SJSA1 (cell line): ENCODE measurements around the gene FUS. TPM values are rescaled to one million over a fixed set of nuclear protein-coding genes. Genes with fewer than 3 reads are reported as not detected.
A peak's percentile ranks its signal among the peaks of the same experiment; 100 is the strongest.

Source experiments
- DNase-seq, 2 experiments: peaks; one replicate each; pipeline ENCODE4 v3.0.0-alpha.2; 2015 to 2020; ENCODE audit warnings: low spot score in 2 of 2, low read depth in 1 of 2
- H3K27ac ChIP-seq: fragments of 250-450 bp; sonication (Bioruptor Pico); 2 replicates; pipeline ENCODE4 v1.5.1; 2020; ENCODE audit warnings: mild to moderate bottlenecking, moderate library complexity
- H3K27me3 ChIP-seq: fragments of 250-450 bp; sonication (Bioruptor Pico); replicated peaks from 2 replicates; pipeline ENCODE4 v1.5.1; 2020; ENCODE audit warnings: mild to moderate bottlenecking, moderate library complexity
- H3K36me3 ChIP-seq: fragments of 250-450 bp; sonication (Bioruptor Pico); 2 replicates; pipeline ENCODE4 v1.5.1; 2020; ENCODE audit warnings: mild to moderate bottlenecking
- H3K4me1 ChIP-seq: fragments of 250-450 bp; sonication (Bioruptor Pico); replicated peaks from 2 replicates; pipeline ENCODE4 v1.6.1; 2021; ENCODE audit warnings: mild to moderate bottlenecking
- H3K4me3 ChIP-seq: fragments of 250-450 bp; sonication (Bioruptor Pico); 2 replicates; pipeline ENCODE4 v1.5.1; 2020; ENCODE audit warnings: mild to moderate bottlenecking
- H3K9me3 ChIP-seq: fragments of 250-450 bp; sonication (Bioruptor Pico); replicated peaks from 2 replicates; pipeline ENCODE4 v1.5.1; 2020; ENCODE audit warnings: mild to moderate bottlenecking
- total RNA-seq: library from RNA; depleted of rRNA; stranded (reverse); fragments of >200 nt; shearing (Covaris generic); gene quantifications from 2 replicates; pipeline ENCODE4 v1.2.3, GENCODE V29; 2014

Gene FUS
- total RNA-seq, 1 experiment from 2014 or later, result 37.5 TPM

DNA sequence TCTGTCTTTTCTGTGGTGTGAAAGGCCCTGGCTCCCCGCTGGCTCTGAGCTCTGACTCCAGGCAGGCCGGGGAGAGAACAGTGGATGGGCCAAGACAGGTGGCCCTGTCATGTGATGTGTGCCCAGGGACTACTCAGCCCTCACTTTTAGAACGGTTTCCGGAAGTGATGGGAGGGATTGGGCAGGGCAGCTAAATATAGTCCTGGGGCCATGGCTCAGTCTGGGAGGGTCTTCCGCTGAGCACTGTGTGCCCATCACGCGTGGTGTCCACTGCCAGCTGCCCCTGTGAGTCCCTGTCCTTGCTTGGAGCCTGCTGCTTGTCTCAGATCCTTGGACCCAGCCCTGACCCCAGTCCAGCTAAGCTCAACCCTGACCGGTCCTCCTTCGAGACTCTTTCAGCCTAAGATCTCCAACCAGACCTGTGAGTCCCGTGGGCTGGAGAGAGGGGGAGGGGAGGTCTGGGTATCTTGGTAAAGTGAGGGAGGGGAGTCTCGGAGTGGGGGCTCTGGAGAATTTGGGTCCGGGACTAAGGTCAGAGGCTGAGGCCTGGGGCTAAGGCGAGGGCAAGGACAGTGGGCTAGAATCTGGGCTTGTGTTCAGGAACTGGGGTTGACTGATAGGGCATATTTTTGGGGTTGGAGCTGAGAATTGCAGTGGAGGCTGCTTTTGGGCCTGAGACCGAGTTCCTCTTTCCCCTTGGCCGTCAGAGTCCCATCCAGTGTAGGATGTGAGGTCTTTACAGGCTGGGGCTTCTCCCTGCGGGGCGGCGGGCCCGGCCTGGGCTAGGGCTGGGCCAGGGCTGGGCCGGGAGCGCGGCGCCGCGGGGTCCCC lies 34.2 kb downstream of the FUS start, which contains the start of gene TRIM72:
TRIM72 (plus strand) TSS at position 243 of the 831 bp plus-strand sequence. CDS start 620 bp downstream, outside the sequence.
- Histone ChIP-seq H3K4me1 (peaks cover 11% of the 10 kb centered on the region), H3K4me3 (no peak within 1 kb of the TSS), H3K27ac (no peak within 1 kb of the TSS), H3K36me3 (no peaks in the 10 kb centered on the region), H3K27me3 (peaks cover 62% of the 10 kb centered on the region), H3K9me3 (no peaks in the 10 kb centered on the region)
- DNase-seq, result no peak

DNA sequence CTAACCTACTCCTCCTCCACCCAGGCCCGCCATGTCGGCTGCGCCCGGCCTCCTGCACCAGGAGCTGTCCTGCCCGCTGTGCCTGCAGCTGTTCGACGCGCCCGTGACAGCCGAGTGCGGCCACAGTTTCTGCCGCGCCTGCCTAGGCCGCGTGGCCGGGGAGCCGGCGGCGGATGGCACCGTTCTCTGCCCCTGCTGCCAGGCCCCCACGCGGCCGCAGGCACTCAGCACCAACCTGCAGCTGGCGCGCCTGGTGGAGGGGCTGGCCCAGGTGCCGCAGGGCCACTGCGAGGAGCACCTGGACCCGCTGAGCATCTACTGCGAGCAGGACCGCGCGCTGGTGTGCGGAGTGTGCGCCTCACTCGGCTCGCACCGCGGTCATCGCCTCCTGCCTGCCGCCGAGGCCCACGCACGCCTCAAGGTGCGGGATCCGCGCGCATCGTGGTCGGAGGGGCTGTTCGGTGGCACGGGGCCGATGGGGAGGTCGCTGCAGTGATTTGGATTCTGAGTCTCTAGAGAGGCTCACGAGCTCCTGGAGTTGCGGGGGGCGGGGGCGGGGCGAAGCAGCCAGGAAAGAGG lies 34.9 kb downstream of the FUS start:
- H3K27ac ChIP-seq, result no peak overlapping the region
- no peak overlapping the region for H3K4me3 ChIP-seq
- H3K36me3 ChIP-seq, result no peaks in the 10 kb centered on the region
- H3K9me3 ChIP-seq, result no peaks in the 10 kb centered on the region
- peaks cover 60% of the 10 kb centered on the region for H3K27me3 ChIP-seq
- peaks cover 11% of the 10 kb centered on the region for H3K4me1 ChIP-seq
- no peak for DNase-seq

DNA sequence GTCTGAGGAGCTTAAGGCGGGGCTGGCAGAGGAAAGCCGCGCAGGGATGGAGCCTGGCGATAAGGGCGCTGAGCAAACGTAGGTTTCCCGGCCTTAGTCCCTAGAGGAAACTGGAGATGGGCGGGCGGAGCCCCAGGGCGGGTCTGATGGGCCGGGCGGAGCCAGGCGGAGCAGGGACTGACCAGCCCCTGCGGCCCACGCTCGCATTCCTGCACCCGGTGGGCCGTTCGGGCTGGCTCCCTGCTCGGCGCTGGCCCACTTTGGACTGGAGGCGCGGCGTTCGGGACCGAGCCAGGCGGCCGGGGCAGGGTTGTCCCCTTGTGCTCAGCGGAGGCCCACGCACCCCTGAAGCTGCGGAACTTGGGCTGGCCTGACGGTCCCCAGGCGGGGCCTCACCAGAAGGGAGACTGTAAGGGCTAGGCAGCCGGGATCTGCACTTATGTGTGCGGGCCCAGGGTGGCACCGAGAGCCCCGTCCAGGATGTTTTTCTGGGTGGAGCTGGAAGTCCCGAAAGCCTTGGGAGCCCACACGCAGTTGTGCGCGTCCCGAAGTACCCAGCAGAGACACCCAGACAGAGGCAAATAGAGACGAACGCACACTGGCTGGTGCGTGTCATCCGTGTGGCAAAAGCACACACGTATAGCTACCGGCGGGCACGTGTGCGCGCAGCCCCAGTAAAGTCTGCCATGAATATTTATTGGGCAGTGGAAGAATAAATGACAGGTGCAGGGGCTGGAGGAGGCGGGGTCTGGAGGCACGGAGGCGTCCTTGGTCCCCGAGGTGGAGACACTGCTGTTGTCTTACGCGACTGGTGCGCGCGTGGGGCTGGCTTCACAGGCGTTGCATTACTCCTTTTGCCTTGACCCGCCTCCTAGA lies 35.6 kb downstream of the FUS start:
- H3K27ac ChIP-seq, result no peak overlapping the region
- H3K4me3 ChIP-seq, result peak overlapping the region; percentile 20
- H3K4me1 ChIP-seq, result peaks cover 11% of the 10 kb centered on the region
- H3K9me3 ChIP-seq, result no peaks in the 10 kb centered on the region
- H3K27me3 ChIP-seq, result peaks cover 54% of the 10 kb centered on the region
- DNase-seq, result no peak
- no peaks in the 10 kb centered on the region for H3K36me3 ChIP-seq

- no peaks in the 10 kb centered on the region for H3K9me3 ChIP-seq
- H3K27ac ChIP-seq, result no peak within 1 kb of the TSS
- H3K27me3 ChIP-seq, result peaks cover 59% of the 10 kb centered on the region
- H3K36me3 ChIP-seq, result no peaks in the 10 kb centered on the region
- peaks cover 11% of the 10 kb centered on the region for H3K4me1 ChIP-seq
- no peak for DNase-seq
- H3K4me3 ChIP-seq, result no peak within 1 kb of the TSS
These were observed 36.6 kb downstream of the FUS start, which contains the start of gene PYDC1 for GRCh38 chr16:31216422-31217135. Gene PYDC1 (minus strand): TSS chr16:31217135. CDS start chr16:31217028, 107 bp downstream.

DNA sequence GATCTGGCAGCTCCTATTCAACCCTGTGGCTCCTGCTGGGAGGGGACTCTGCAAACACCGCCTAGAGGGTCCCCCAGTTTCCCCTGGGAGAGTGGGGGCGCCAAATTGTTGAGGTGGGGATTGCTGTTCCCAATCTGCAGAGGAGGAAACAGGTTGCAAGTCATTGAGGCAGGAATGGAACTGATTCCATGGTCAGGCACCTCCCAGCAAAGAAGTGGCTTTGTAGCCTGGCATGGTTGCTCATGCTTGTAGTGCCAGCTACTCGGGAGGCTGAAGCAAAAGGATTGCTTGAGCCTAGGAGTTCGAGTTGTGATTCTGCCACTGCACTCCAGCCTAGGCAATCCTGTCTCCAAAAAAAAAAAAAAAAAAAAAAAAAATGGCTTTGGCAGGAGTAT lies 37.2 kb downstream of the FUS start:
- Histone ChIP-seq H3K27ac (no peak overlapping the region), H3K27me3 (peaks cover 57% of the 10 kb centered on the region), H3K36me3 (no peaks in the 10 kb centered on the region), H3K4me1 (peaks cover 11% of the 10 kb centered on the region), H3K9me3 (no peaks in the 10 kb centered on the region), H3K4me3 (no peak overlapping the region)
- no peak for DNase-seq

DNA sequence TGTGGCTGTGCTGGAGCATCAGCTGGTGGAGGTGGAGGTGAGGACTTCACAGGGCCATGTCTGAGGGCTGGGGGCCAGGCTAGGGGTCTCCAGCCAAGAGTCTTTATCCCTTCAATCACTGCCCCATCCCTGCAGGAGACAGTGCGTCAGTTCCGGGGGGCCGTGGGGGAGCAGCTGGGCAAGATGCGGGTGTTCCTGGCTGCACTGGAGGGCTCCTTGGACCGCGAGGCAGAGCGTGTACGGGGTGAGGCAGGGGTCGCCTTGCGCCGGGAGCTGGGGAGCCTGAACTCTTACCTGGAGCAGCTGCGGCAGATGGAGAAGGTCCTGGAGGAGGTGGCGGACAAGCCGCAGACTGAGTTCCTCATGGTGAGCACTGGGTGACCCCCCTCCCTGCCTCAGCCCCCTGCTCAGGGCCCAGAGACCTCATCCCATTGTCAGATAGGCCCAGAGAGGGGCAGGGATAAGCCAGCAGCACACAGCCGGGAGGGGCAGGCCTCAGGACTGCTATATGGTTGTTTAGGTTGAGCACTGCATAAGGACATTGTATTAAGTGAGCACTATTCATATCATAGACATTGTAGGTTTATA lies 39.3 kb downstream of the FUS start:
- Histone ChIP-seq H3K4me3 (no peak overlapping the region), H3K27ac (no peak overlapping the region), H3K27me3 (peaks cover 48% of the 10 kb centered on the region), H3K9me3 (no peaks in the 10 kb centered on the region), H3K4me1 (peaks cover 11% of the 10 kb centered on the region), H3K36me3 (no peaks in the 10 kb centered on the region)
- no peak for DNase-seq

GRCh38 chr16:31221357-31222160 lies 41.6 kb downstream of the FUS start:
- DNase-seq, result no peak

DNA sequence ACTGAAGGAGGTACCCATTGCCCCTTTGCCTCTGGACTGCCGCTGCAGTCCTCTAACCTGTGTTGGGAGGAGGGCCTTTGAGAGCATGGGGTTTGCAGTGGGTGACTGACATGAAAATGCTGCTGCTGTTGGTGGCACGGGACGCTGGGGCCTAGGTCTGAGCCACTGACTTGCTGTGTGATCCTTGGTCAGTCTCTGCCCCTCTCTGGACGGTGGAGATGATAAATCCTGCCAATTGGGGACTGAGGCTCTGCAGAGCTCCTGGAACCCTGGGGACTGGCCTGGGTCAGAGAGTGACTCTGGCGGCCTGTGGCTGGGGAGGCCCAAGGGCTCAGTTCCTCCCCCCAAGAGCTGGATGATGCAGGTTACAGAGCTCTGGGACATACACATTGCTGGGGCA lies 43.1 kb downstream of the FUS start:
- Histone ChIP-seq H3K4me1 (no peaks in the 10 kb centered on the region), H3K36me3 (no peaks in the 10 kb centered on the region), H3K27ac (no peak overlapping the region), H3K4me3 (no peak overlapping the region), H3K9me3 (no peaks in the 10 kb centered on the region), H3K27me3 (peaks cover 10% of the 10 kb centered on the region; the same call in 1 of the 2 replicates)
- DNase-seq, result no peak

More at GRCh38 chr16:31221357-31222160, 41.6 kb downstream of the FUS start:
- H3K9me3 ChIP-seq, result no peaks in the 10 kb centered on the region
- no peak overlapping the region for H3K4me3 ChIP-seq
- peaks cover 25% of the 10 kb centered on the region for H3K27me3 ChIP-seq
- H3K36me3 ChIP-seq, result no peaks in the 10 kb centered on the region
- no peak overlapping the region for H3K27ac ChIP-seq
- no peaks in the 10 kb centered on the region for H3K4me1 ChIP-seq

DNA sequence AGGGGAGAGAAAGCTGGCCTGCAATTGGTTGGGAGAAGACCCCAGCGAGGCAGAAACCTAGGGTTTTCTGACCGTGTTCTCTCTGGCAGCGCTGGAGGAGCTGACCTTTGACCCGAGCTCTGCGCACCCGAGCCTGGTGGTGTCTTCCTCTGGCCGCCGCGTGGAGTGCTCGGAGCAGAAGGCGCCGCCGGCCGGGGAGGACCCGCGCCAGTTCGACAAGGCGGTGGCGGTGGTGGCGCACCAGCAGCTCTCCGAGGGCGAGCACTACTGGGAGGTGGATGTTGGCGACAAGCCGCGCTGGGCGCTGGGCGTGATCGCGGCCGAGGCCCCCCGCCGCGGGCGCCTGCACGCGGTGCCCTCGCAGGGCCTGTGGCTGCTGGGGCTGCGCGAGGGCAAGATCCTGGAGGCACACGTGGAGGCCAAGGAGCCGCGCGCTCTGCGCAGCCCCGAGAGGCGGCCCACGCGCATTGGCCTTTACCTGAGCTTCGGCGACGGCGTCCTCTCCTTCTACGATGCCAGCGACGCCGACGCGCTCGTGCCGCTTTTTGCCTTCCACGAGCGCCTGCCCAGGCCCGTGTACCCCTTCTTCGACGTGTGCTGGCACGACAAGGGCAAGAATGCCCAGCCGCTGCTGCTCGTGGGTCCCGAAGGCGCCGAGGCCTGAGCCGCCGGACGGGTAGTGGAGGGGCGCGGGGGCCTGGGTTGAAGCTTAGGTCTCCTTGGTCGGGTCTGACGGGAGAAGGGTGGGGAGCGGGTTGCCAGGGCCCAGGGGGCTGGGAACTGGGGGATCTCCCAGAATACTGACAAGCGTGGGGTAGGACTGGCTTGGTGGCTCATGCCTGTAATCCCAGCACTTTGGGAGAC lies 44.4 kb downstream of the FUS start:
- DNase-seq, result no peak
- H3K9me3 ChIP-seq, result no peaks in the 10 kb centered on the region
- H3K4me3 ChIP-seq, result no peak overlapping the region
- H3K27ac ChIP-seq, result no peak overlapping the region
- H3K4me1 ChIP-seq, result no peaks in the 10 kb centered on the region
- H3K27me3 ChIP-seq, result peaks cover 6% of the 10 kb centered on the region; the same call in 1 of the 2 replicates
- no peaks in the 10 kb centered on the region for H3K36me3 ChIP-seq

DNA sequence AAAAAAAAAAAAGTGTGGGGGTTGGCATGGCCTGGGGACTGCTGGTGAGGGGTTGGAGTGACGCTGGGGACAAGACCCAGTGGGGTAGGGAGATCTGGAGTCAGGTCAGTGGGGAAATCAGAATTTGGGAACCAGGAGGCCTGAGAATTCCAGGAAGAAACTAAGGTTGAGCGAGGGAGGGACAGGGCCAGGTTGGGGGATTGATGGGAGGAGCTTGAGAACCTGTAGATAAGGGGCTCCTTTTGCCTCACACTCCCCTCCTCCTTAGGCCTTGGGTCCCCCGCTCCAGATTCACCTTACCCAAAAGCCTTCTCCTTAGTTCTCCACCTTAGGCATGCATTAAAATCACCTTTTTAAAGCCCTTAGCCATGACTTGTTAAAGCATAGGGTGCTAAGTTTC lies 45.3 kb downstream of the FUS start:
- peaks cover 6% of the 10 kb centered on the region; the same call in 1 of the 2 replicates for H3K27me3 ChIP-seq
- no peak overlapping the region for H3K27ac ChIP-seq
- DNase-seq, result no peak

GRCh38 chr16:31228206-31228605 lies 48.3 kb downstream of the FUS start:
- Histone ChIP-seq H3K9me3 (no peaks in the 10 kb centered on the region), H3K4me3 (no peak overlapping the region), H3K27me3 (no peaks in the 10 kb centered on the region), H3K4me1 (no peaks in the 10 kb centered on the region), H3K27ac (no peak overlapping the region), H3K36me3 (no peaks in the 10 kb centered on the region)
- no peak for DNase-seq

More for the DNA sequence above, 45.3 kb downstream of the FUS start:
- H3K4me3 ChIP-seq, result no peak overlapping the region
- no peaks in the 10 kb centered on the region for H3K9me3 ChIP-seq
- no peaks in the 10 kb centered on the region for H3K36me3 ChIP-seq
- H3K4me1 ChIP-seq, result no peaks in the 10 kb centered on the region
